ENCODE measurements around the gene SH3BGRL2. TPM values are rescaled to one million over a fixed set of nuclear protein-coding genes. Genes with fewer than 3 reads are reported as not detected.
A peak's percentile ranks its signal among the peaks of the same experiment; 100 is the strongest.

SH3BGRL2 gene
- total RNA-seq, 2 experiments from 2014 or later: 0.13 TPM

DNA sequence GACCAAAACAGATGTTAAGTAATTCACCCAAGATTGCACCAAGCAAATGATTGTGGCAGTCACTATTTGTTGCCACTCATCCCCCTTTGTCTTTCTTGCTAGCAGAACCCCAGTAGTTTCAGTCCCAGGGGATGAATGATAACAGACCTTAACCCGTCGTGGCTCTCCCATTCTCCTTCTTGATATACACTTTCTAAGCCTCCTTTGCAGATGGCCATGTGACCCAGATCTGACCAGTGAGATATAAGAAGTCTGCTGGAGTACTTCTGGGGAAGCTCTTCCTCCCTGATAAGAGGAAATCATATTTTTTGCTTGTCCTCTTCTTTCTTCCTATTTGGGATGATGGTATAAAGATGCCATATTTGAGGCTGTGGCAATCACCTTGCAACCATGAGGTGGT, 9.6 kb upstream of the SH3BGRL2 start:
- CTCF ChIA-PET: no interaction called here
- Mint-ChIP-seq H3K4me1 (ENCODE audit: low read depth) (no peaks in the 10 kb centered on the region), H3K27me3 (ENCODE audit: low read depth) (no peaks in the 10 kb centered on the region), H3K27ac (no peak overlapping the region), H3K4me3 (no peak overlapping the region), H3K36me3 (ENCODE audit: low read depth) (no peaks in the 10 kb centered on the region), H3K9me3 (ENCODE audit: insufficient read depth) (no peaks in the 10 kb centered on the region)
- DNase-seq (no peak), ATAC-seq (no peak)
- POLR2A ChIA-PET: no interaction called here

DNA sequence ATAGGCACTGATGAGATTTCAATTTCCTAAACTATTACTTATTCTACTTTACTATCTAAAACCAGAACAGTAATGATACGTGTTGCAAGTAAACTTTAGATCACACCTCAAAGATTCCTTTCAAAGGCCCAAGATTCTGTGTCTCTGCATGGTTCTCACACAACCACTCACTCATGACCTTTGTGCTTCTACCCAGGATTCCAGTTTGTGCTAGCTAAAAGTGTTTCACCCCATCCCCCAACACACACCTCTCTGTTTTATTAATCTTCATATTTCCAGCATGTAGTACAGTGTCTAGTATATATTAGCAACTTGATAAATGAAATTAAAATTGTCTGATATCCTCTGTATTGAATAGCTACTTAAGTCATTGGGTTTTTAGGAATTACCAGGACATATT, 8.8 kb upstream of the SH3BGRL2 start:
- H3K27me3 Mint-ChIP-seq (ENCODE audit: low read depth): peaks cover 4% of the 10 kb centered on the region
- no peak for DNase-seq
- no peaks in the 10 kb centered on the region for H3K4me1 Mint-ChIP-seq (ENCODE audit: low read depth)
- ChIA-PET POLR2A (no interaction called here), CTCF (interaction anchor here (0.9 kb wide), 1 partner anchor 9 kb away, joined by 4 read pairs; no protein-coding TSS in a partner anchor)
- no peaks in the 10 kb centered on the region for H3K9me3 Mint-ChIP-seq (ENCODE audit: insufficient read depth)
- no peak for ATAC-seq
- no peak overlapping the region for H3K4me3 Mint-ChIP-seq
- H3K27ac Mint-ChIP-seq: no peak overlapping the region
- no peaks in the 10 kb centered on the region for H3K36me3 Mint-ChIP-seq (ENCODE audit: low read depth)

DNA sequence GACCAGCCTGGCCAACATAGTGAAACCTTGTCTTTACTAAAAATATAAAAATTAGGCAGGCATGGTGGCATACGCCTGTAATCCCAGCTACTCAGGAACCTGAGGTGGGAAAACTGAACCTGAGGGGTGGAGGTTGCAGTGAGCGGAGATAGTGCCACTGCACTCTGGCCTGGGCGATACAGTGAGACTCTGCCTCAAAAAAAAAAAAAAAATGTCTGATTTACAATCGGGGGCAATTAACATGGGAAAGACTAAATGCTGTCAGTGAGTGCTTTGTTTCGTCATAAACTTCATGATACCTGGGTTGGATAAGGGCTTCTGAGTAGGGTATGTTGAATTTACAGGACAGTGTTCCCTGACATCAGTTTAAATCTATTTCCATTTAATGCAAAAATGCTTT, 8.0 kb upstream of the SH3BGRL2 start:
- POLR2A ChIA-PET: no interaction called here
- Mint-ChIP-seq H3K4me3 (no peak overlapping the region), H3K4me1 (ENCODE audit: low read depth) (no peaks in the 10 kb centered on the region), H3K27me3 (ENCODE audit: low read depth) (peaks cover 7% of the 10 kb centered on the region), H3K27ac (no peak overlapping the region), H3K36me3 (ENCODE audit: low read depth) (no peaks in the 10 kb centered on the region), H3K9me3 (ENCODE audit: insufficient read depth) (no peaks in the 10 kb centered on the region)
- no peak for DNase-seq
- CTCF ChIA-PET: interaction anchor here (0.9 to 1.3 kb wide), 2 partner anchors 10 to 49 kb away, joined by 3 to 4 read pairs; no protein-coding TSS in a partner anchor
- ATAC-seq: no peak

DNA sequence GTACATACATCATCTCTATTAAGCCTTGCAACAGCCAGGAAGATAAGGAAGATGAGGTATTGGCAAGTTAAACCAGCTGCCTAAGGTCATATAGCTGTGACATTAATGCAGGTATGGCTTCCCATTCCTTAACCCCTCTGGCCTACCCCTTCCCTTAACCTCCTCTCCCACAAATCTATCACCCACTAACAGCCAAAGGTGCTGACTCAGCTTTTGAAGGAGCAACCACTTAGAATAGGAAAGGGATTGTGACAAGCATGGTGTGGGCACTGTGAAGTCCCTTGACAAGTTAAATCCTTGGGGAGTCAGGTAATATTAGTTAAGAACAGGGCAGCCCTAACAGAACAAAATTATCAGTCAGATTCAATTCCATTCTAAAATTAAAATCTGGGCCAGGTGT, 5.4 kb upstream of the SH3BGRL2 start:
- ATAC-seq (no peak), DNase-seq (no peak)
- Mint-ChIP-seq H3K4me1 (ENCODE audit: low read depth) (peaks cover 2% of the 10 kb centered on the region), H3K27ac (no peak overlapping the region), H3K4me3 (no peak overlapping the region), H3K36me3 (ENCODE audit: low read depth) (no peaks in the 10 kb centered on the region), H3K9me3 (ENCODE audit: insufficient read depth) (no peaks in the 10 kb centered on the region), H3K27me3 (ENCODE audit: low read depth) (peaks cover 25% of the 10 kb centered on the region)
- ChIA-PET POLR2A (no interaction called here), CTCF (no interaction called here)

DNA sequence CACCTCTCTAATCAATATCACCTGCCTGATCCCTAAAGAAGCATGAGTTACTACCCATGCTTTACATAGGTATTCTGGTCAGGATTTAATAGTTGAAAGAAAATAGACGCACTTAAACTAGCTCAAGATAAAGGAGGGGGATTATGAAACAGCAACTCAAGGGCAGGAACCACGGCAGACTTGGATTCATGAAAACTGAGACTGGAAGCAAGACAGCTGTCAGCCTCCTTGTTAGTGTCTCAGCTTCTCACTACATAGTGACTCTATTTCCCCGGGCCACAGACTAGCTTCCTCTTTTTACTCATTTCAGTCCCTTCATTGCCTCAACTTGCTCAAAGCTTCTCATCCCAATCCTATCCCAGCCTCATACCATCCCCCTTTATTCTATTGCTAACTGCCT, 4.3 kb upstream of the SH3BGRL2 start:
- peaks cover 6% of the 10 kb centered on the region for H3K4me1 Mint-ChIP-seq (ENCODE audit: low read depth)
- H3K27me3 Mint-ChIP-seq (ENCODE audit: low read depth): peaks cover 36% of the 10 kb centered on the region
- H3K4me3 Mint-ChIP-seq: no peak overlapping the region
- ChIA-PET CTCF (no interaction called here), POLR2A (no interaction called here)
- H3K9me3 Mint-ChIP-seq (ENCODE audit: insufficient read depth): no peaks in the 10 kb centered on the region
- ATAC-seq: no peak
- H3K36me3 Mint-ChIP-seq (ENCODE audit: low read depth): no peaks in the 10 kb centered on the region
- no peak overlapping the region for H3K27ac Mint-ChIP-seq
- no peak for DNase-seq

DNA sequence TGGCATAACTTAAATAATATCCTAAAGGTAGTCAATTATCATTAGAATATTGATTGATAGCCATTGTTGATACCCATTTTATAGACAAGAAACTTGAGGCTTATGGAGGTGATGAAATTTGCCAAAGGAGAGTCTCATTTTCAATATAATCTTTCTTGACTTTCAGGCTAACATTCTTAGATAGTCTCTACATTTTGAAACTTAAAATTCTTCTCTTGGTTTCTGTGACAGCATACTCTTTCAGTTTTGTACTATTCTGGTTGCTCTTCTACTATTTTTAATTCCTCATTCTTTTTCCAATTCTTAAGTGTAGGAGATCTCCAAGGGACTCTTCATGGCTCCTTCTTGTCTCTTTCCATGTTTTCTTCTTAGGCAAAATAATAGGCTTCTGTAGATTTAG, 3.7 kb upstream of the SH3BGRL2 start:
- ChIA-PET POLR2A (no interaction called here), CTCF (no interaction called here)
- Mint-ChIP-seq H3K9me3 (ENCODE audit: insufficient read depth) (no peaks in the 10 kb centered on the region), H3K36me3 (ENCODE audit: low read depth) (no peaks in the 10 kb centered on the region), H3K27me3 (ENCODE audit: low read depth) (peaks cover 40% of the 10 kb centered on the region), H3K4me3 (no peak overlapping the region), H3K4me1 (ENCODE audit: low read depth) (peaks cover 8% of the 10 kb centered on the region), H3K27ac (no peak overlapping the region)
- no peak for DNase-seq
- ATAC-seq: no peak

DNA sequence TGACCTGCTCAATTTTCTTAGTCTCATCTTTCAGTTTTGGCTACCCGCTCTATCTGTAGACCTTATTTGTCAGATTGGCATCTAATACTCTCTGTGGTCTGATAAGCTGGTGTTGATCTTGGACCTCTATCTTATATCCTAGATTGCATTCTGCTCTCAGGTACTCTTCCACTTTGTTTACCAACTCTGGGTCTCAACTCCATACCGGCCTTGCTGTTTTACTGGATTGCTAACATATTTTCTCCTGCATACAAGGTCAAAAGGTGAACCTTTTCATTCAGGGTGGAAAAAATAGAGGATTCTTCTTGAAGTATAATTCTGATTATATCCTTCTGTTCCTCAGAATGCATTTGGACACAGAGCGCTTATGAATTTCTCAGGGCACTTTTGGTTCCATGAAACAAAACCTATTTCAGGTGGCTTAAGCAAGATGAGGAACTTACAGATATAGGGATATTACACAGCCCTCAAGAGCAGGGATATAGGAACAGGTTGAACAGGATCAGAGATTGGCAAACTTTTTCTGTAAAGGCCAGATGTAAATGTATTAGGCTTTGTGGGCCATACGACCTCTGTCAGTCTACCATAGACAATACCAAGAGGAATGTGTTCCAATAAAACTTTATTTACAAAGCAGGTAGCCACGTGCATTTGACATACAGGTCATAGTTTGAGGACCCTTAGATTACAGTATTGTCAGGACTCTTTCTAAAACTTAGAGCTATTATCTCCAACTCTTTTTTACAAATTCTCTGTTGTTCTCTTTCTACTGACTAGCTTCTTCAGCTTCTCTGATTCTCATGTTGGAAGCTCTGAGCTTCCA, 2.5 kb upstream of the SH3BGRL2 start:
- ChIA-PET POLR2A (interaction anchor here (0.7 kb wide), 1 partner anchor 15 kb away, joined by 3 read pairs; no protein-coding TSS in a partner anchor), CTCF (no interaction called here)
- DNase-seq (no peak), ATAC-seq (no peak)
- no peaks in the 10 kb centered on the region for H3K9me3 Mint-ChIP-seq (ENCODE audit: insufficient read depth)
- H3K27ac Mint-ChIP-seq: no peak overlapping the region
- peaks cover 45% of the 10 kb centered on the region for H3K27me3 Mint-ChIP-seq (ENCODE audit: low read depth)
- peaks cover 8% of the 10 kb centered on the region for H3K4me1 Mint-ChIP-seq (ENCODE audit: low read depth)
- H3K36me3 Mint-ChIP-seq (ENCODE audit: low read depth): no peaks in the 10 kb centered on the region
- H3K4me3 Mint-ChIP-seq: no peak overlapping the region

DNA sequence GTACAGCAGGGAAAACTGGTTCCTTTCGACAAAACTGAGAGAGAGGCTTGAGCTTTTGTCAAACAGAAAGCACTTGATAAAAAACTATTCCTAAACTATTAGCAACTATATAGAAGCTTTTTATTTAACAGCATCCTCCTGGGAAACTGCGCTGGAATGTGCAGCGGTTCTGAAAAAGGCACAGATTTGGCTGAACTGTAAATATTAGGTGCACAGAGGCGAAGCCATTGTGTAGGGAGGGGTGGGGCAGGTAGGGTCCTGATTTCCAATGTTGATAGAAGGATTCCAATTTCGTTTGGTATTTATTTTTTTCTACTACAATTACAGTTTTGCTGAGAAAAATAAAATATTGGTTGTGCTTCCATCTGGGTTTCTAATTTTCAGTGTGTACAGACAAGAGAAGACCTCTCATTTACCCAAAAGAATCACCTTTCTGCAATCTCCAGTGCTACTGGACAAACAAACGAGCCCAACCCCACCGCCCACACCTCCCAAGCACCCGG, 698 bp upstream of the SH3BGRL2 start:
- CTCF ChIA-PET: interaction anchor here (1.6 kb wide), 1 partner anchor 11 kb away, joined by 3 read pairs; no protein-coding TSS in a partner anchor
- POLR2A ChIA-PET: no interaction called here
- peaks cover 8% of the 10 kb centered on the region for H3K4me1 Mint-ChIP-seq (ENCODE audit: low read depth)
- ATAC-seq (no peak), DNase-seq (no peak)
- no peaks in the 10 kb centered on the region for H3K36me3 Mint-ChIP-seq (ENCODE audit: low read depth)
- peaks cover 55% of the 10 kb centered on the region for H3K27me3 Mint-ChIP-seq (ENCODE audit: low read depth)
- no peaks in the 10 kb centered on the region for H3K9me3 Mint-ChIP-seq (ENCODE audit: insufficient read depth)
- peak overlapping the region; percentile 70 for H3K4me3 Mint-ChIP-seq
- no peak overlapping the region for H3K27ac Mint-ChIP-seq

DNA sequence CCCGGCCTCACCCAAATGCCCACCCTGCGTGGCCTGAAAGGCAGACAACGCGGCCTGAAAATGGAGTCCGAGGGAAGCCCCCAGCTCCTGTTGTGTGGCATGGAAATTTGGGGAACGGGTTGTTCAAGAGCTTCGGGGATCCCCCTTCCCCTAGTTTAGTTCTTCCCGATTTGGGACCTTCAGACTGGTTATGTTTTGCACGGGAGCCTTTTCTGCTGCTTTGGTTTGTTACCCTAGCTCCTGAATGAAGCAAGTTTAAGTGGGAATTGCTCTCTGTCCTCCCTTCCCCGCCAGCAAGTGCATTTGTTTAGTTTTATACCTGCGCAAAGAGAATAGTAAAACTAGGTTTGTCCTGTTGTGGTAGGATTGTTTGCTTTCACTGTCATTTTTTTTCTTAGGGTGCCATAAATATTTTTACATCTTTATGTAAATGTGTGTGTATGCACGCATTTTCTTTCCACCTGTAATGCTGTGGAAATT, 604 bp downstream of the SH3BGRL2 start:
- peak overlapping the region; percentile 70 for H3K4me3 Mint-ChIP-seq
- no peaks in the 10 kb centered on the region for H3K9me3 Mint-ChIP-seq (ENCODE audit: insufficient read depth)
- no peak overlapping the region for H3K27ac Mint-ChIP-seq
- DNase-seq (no peak), ATAC-seq (no peak)
- H3K36me3 Mint-ChIP-seq (ENCODE audit: low read depth): no peaks in the 10 kb centered on the region
- CTCF ChIA-PET: interaction anchor here (0.6 to 1.7 kb wide), 4 partner anchors 12 to 146 kb away, joined by 3 to 5 read pairs (median 4); no protein-coding TSS in a partner anchor
- H3K27me3 Mint-ChIP-seq (ENCODE audit: low read depth): peaks cover 55% of the 10 kb centered on the region
- POLR2A ChIA-PET: no interaction called here
- H3K4me1 Mint-ChIP-seq (ENCODE audit: low read depth): peaks cover 8% of the 10 kb centered on the region

DNA sequence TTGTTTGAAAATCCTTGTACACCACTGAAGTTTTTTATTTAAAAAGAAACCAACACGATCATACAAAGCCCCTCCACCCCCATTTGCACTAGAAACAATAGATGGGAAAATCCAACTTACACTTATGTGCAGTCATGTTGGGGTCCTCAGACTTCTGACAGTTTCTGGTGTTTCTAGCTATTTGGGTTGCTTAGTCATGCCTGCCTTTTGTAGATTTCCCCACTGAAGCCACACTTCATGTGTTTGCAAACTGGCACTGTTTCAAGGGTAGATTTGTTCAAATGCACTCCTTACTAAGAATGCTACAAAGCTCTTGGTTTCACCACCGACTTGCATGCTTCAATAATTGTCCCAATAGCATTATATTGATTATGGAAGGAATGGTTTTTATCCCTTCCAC, 1.5 kb downstream of the SH3BGRL2 start:
- Mint-ChIP-seq H3K4me1 (ENCODE audit: low read depth) (peaks cover 8% of the 10 kb centered on the region), H3K27ac (no peak overlapping the region), H3K36me3 (ENCODE audit: low read depth) (no peaks in the 10 kb centered on the region), H3K9me3 (ENCODE audit: insufficient read depth) (no peaks in the 10 kb centered on the region), H3K27me3 (ENCODE audit: low read depth) (peaks cover 51% of the 10 kb centered on the region), H3K4me3 (no peak overlapping the region)
- ChIA-PET CTCF (interaction anchor here (1.0 to 1.7 kb wide), 2 partner anchors 37 to 146 kb away, joined by 4 to 5 read pairs; no protein-coding TSS in a partner anchor), POLR2A (no interaction called here)
- DNase-seq (no peak), ATAC-seq (no peak)

DNA sequence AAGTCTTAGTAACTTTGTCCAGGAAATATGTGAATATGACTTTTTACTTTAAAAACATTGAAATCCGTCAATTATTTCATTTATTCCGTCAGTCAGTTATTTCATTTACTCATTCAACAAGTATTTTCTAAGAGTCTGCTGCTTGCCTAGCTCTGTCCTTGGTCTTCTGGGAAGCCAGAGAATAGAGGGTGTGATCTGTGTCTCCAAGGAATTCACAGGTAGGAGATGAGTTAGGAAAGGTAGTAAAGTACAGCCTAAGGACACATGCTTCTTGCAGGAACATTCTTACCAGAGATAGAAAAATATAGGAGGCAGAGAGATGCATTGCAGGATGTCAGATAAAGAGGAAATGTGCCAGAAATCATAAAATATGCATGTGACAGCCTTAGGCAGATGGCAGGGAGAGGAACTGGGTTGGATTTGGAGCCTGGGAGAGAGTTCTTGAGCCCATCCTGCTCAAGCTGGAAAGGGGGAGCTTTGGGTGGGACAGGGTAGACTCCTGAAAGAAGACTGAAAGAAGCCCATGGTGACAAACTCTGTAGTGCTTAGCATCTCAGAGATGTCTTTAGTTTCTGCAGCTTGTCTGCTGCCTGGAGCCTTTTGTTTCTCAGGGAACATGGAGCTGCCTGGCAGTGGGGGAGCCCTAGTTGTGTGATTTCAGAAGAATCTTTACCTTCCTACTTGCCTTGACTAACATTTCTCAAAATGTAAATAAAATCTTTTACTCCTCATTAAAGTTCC, 3.5 kb downstream of the SH3BGRL2 start:
- peaks cover 38% of the 10 kb centered on the region for H3K27me3 Mint-ChIP-seq (ENCODE audit: low read depth)
- no peak overlapping the region for H3K27ac Mint-ChIP-seq
- H3K4me1 Mint-ChIP-seq (ENCODE audit: low read depth): peaks cover 8% of the 10 kb centered on the region
- ATAC-seq (no peak), DNase-seq (no peak)
- H3K36me3 Mint-ChIP-seq (ENCODE audit: low read depth): no peaks in the 10 kb centered on the region
- ChIA-PET POLR2A (no interaction called here), CTCF (no interaction called here)
- no peak overlapping the region for H3K4me3 Mint-ChIP-seq
- no peaks in the 10 kb centered on the region for H3K9me3 Mint-ChIP-seq (ENCODE audit: insufficient read depth)

DNA sequence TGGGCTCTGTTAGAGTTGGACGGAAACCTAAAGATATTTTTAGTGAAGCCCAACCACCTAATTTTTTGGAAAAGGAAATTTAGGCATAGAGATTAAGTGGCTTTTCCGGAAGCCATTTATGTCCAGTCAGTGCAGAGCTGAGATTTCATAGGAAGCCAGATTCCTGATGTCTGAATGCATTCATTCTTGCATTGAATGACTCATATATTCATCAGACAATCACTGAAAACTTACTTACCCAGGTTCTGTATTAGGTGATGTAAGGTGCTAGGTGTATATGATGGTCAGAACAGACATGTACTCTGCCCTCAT, 4.1 kb downstream of the SH3BGRL2 start:
- Mint-ChIP-seq H3K27me3 (ENCODE audit: low read depth) (peaks cover 39% of the 10 kb centered on the region), H3K27ac (no peak overlapping the region), H3K4me1 (ENCODE audit: low read depth) (peaks cover 8% of the 10 kb centered on the region), H3K4me3 (no peak overlapping the region), H3K9me3 (ENCODE audit: insufficient read depth) (no peaks in the 10 kb centered on the region), H3K36me3 (ENCODE audit: low read depth) (no peaks in the 10 kb centered on the region)
- no peak for ATAC-seq
- no peak for DNase-seq
- POLR2A ChIA-PET: no interaction called here
- CTCF ChIA-PET: no interaction called here

All from activated CD8-positive, alpha-beta T cell treated with anti-CD3 and anti-CD28 coated beads, Interleukin-2, amount 10 ng/mL, durations not matched to agents 7 days and 5 days (primary cell).